Thyroid gland (tissue), 4 donors: ENCODE data around the gene BNIP3. TPM values are rescaled to one million over a fixed set of nuclear protein-coding genes. Genes with fewer than 3 reads are reported as not detected.

Experiments
- DNase-seq, 2 donors: peaks; one replicate each; pipeline ENCODE4 v3.0.0-alpha.2; 2019
- H3K27ac ChIP-seq, 3 donors: fragments of 200-600 bp; sonication (generic); 1 replicate in 2 of 3; 2 replicates in 1 of 3; pipeline ENCODE4 v1.5.1; 2016 to 2019; ENCODE audit warnings: mild to moderate bottlenecking in 1 of 3, moderate library complexity in 1 of 3
- H3K27me3 ChIP-seq: fragments of 200-600 bp; sonication (generic); one replicate; pipeline ENCODE4 v1.5.1; 2019
- H3K36me3 ChIP-seq, 2 donors: fragments of 200-600 bp; sonication (generic); one replicate each; pipeline ENCODE4 v1.5.1; 2016 to 2019
- H3K4me1 ChIP-seq, 2 donors: fragments of 200-600 bp; sonication (generic); one replicate each; pipeline ENCODE4 v1.5.1; 2017 to 2019
- H3K4me3 ChIP-seq, 3 donors: fragments of 200-600 bp; sonication (generic); replicated peaks in 1 of 3; 1 replicate in 2 of 3; 2 replicates in 1 of 3; pipeline ENCODE4 v1.5.1; 2016; ENCODE audit warnings: mild to moderate bottlenecking in 1 of 3
- H3K9me3 ChIP-seq: fragments of 200-600 bp; sonication (generic); one replicate; pipeline ENCODE4 v1.5.1; 2017
- CTCF ChIP-seq, 6 experiments: fragments of 200-600 bp in 3 of 6; fragments of 450-650 bp in 3 of 6; sonication (generic) in 3 of 6; IDR thresholded peaks; one replicate each; pipeline ENCODE4 v1.5.1; 2016 to 2019; ENCODE audit warnings: antibody characterized with exemption in 6 of 6, mild to moderate bottlenecking in 2 of 6, inconsistent platforms in 1 of 6, moderate library complexity in 1 of 6
- POLR2A ChIP-seq, 2 donors: fragments of 450-650 bp; IDR thresholded peaks; one replicate each; pipeline ENCODE4 v1.6.1; 2017; ENCODE audit warnings: antibody characterized with exemption in 2 of 2, mild to moderate bottlenecking in 2 of 2, moderate library complexity in 1 of 2
- WGBS, 2 donors: methylation state at CpG; one replicate each; pipeline ENCODE4 v1.1.5; 2017; 5-methylcytosine and 5-hydroxymethylcytosine counted together
- intact Hi-C: fragments of 100-400 bp; cut with DNase I; formaldehyde crosslinking; loops from one replicate; pipeline ENCODE4 v1.15.1; 2023
- total RNA-seq, 4 donors: library from RNA; depleted of rRNA; stranded (reverse); fragments of >200 nt; gene quantifications; one replicate each; pipeline ENCODE4 v1.2.3, GENCODE V29; 2016

Gene BNIP3
- total RNA-seq, 4 donors from 2014 or later = 54.4 to 124 (median 90.2) TPM

DNA sequence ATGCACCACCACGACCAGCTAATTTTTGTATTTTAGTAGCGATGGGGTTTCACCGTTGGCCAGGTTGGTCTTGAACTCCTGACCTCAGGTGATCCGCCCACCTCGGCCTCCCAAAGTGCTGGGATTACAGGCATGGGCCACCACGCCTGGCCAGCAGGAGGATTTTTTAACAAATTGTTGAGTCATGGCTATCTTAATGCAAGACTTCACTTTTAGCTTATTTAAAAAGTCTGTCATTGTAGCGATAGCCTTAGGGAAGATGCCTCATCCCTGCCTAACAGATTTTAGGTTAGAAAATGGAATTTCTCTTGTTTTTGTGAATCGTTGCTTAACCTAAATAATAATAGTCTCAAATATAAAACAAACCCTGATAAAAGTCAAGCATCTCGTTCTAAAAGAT, 45.4 kb downstream of the BNIP3 start:
- TF ChIP-seq POLR2A (IDR thresholded peaks at IDR 0.05) (no peak), CTCF (IDR thresholded peaks at IDR 0.05) (no peak)
- intact Hi-C loops = no loop called here
- 95 to 98% methylated on average over 9 of the region's 9 CpGs for WGBS, 2 donors
- H3K4me3 ChIP-seq = no peak overlapping the region
- no peak for DNase-seq
- no peaks in the 10 kb centered on the region for H3K9me3 ChIP-seq
- peaks cover 25% of the 10 kb centered on the region in 2 donors for H3K4me1 ChIP-seq
- H3K27ac ChIP-seq = no peak overlapping the region
- H3K27me3 ChIP-seq = no peaks in the 10 kb centered on the region
- H3K36me3 ChIP-seq = peaks cover 9 to 23% of the 10 kb centered on the region in 2 donors

DNA sequence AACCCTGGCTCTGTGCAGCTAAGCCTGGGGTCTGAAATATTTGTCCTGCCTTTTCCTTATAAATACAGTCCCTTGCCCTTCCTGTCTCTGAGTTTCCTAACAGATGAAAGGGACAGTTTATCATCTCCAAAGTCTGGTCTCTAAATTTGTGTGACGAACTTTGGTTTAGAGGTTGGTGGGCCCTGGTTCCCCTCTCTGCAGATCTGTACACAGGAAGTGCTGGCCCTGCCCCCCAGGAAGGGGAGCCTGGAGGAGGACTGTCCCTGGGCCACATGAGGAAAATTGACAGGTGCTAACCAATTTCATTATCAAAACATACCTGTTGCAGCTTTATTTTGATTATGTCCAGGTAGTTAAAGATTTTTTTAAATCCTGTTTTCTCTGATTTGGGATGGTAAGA, 46.5 kb downstream of the BNIP3 start:
- DNase-seq = no peak
- TF ChIP-seq CTCF (IDR thresholded peaks at IDR 0.05) (no peak), POLR2A (IDR thresholded peaks at IDR 0.05) (no peak)
- intact Hi-C loops = no loop called here
- no peak overlapping the region for H3K4me3 ChIP-seq
- H3K9me3 ChIP-seq = no peaks in the 10 kb centered on the region
- H3K27me3 ChIP-seq = no peaks in the 10 kb centered on the region
- H3K36me3 ChIP-seq = peaks cover 9 to 12% of the 10 kb centered on the region in 2 donors
- no peak overlapping the region for H3K27ac ChIP-seq
- H3K4me1 ChIP-seq = peaks cover 31 to 33% of the 10 kb centered on the region in 2 donors
- WGBS, 2 donors = 76 to 77% methylated on average over 1 of the region's 1 CpG

DNA sequence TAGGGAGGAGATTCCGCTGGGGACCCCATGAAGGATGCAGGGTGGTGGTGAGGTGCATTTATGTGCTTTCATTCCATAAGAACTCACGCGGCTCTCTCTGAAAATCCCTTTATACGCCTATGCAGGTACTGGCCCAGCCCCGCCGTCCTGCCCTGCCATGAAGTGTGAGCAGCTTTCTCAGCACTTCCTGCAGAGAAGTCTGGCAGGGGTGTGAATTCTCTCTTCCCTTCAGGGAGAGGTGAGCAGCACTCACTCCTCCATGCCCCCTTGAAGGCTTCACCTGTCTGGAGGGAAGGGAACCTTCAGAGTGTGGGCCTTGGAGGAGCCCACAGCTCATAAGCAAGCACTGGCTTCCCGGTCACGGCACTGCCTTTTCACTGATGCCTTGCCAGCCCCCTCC, 47.0 kb downstream of the BNIP3 start:
- no peak overlapping the region for H3K27ac ChIP-seq
- intact Hi-C loops = no loop called here
- H3K4me3 ChIP-seq = no peak overlapping the region
- WGBS, 2 donors = 87 to 88% methylated on average over 8 of the region's 8 CpGs
- H3K27me3 ChIP-seq = no peaks in the 10 kb centered on the region
- H3K9me3 ChIP-seq = no peaks in the 10 kb centered on the region
- no peak for DNase-seq
- H3K36me3 ChIP-seq = peaks cover 9 to 10% of the 10 kb centered on the region in 2 donors
- TF ChIP-seq POLR2A (IDR thresholded peaks at IDR 0.05) = no peak
- TF ChIP-seq CTCF (IDR thresholded peaks at IDR 0.05) = no peak
- peaks cover 34 to 38% of the 10 kb centered on the region in 2 donors for H3K4me1 ChIP-seq

- DNase-seq = no peak
- Histone ChIP-seq H3K9me3 (no peaks in the 10 kb centered on the region), H3K27ac (peak overlapping the region in 2 of 3 donors; percentile 24 to 39), H3K27me3 (no peaks in the 10 kb centered on the region), H3K4me1 (peaks cover 38 to 43% of the 10 kb centered on the region in 2 donors), H3K4me3 (no peak overlapping the region), H3K36me3 (peaks cover 6 to 7% of the 10 kb centered on the region in 2 donors)
- TF ChIP-seq POLR2A (IDR thresholded peaks at IDR 0.05) (no peak), CTCF (IDR thresholded peaks at IDR 0.05) (no peak)
- 93 to 97% methylated on average over 2 of the region's 2 CpGs for WGBS, 2 donors
- intact Hi-C loops = no loop called here
Measured at GRCh38 chr10:131933696-131934086, 48.0 kb downstream of the BNIP3 start.

DNA sequence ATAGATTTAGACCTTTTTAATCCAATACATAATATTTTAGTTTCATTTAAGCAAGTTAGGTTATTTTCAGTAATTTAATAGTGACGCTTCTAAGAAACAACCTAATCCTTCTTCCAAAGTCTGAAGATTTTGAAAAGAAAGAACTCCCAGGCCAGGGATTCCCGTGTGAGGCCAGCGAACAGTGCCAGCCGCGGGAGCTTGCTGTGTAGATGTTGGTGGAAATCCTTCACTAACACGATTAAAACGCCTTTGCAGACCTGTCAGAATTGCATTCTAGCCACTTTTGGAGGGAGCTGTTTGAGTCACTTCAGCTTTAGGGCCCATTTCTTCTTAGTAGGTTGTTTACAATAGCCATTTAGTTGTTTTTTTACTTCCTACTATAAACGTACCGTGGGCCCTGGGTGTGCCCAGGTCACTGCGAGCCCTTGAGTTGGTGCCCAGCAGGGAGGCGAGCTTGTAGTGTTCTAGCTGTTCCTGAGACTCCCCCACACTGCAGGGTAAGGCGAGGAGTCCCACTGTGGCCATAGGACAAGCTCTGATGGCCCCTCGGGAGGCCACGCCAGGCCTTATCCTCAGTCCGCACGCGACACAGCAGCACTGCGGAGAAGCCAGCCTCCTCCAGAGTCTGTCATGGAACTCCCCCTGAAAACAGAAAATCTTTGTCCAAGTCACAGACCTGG, 48.6 kb downstream of the BNIP3 start:
- H3K9me3 ChIP-seq = no peaks in the 10 kb centered on the region
- peaks cover 43 to 48% of the 10 kb centered on the region in 2 donors for H3K4me1 ChIP-seq
- H3K36me3 ChIP-seq = peaks cover under 1 to 3% of the 10 kb centered on the region in 2 donors
- no peaks in the 10 kb centered on the region for H3K27me3 ChIP-seq
- no peak for DNase-seq
- TF ChIP-seq POLR2A (IDR thresholded peaks at IDR 0.05) (no peak), CTCF (IDR thresholded peaks at IDR 0.05) (no peak)
- H3K4me3 ChIP-seq = no peak overlapping the region
- intact Hi-C loops = no loop called here
- peak overlapping the region in 2 of 3 donors; percentile 24 to 39 for H3K27ac ChIP-seq
- WGBS, 2 donors = 82 to 86% methylated on average over 18 of the region's 18 CpGs
